Measurements from ENCODE around the gene EBP. TPM values are rescaled to one million over a fixed set of nuclear protein-coding genes. Genes with fewer than 3 reads are reported as not detected.
A peak's percentile ranks its signal among the peaks of the same experiment; 100 is the strongest.
"Not testable (repeated sequence)": the region's sequence is repeated elsewhere in the genome, so short reads cannot be mapped to it uniquely, and the experiment has no call there.

The EBP gene
- total RNA-seq, 1 donor from 2014 or later, result 53.4 TPM

DNA sequence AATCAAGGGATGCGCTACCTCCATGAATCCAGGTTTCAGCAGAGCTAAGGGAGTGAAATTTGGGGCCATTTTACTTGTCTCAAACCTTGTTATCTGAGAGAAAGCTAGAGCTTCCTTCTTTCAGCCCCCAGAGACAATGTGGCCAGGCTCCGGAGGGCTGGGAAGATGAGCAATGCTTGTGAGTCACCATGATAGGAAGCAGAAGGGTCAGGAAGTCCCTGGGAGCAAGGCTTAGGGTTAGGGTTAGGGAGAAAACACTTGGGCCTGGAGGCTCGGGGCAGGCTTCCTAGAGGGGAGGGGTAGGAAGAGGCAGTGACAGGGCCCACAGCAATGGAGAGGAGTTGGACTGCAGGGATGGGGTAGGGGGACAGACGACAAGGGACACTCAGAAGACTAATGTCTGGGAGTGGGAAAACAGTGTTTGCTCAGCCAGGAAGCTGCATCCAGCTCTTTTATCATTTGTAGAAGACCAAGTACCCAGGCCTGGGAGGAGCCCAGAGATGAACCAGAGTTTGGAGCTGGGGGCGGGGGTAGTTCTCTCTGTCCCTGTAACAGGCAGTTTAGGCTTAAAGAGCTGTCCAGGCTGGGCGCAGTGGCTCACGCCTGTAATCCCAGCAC lies 29.2 kb upstream of the EBP start:
- FAIRE-seq, result no peak
- no peak for DNase-seq (ENCODE audit: low spot score in 2 of 2)

DNA sequence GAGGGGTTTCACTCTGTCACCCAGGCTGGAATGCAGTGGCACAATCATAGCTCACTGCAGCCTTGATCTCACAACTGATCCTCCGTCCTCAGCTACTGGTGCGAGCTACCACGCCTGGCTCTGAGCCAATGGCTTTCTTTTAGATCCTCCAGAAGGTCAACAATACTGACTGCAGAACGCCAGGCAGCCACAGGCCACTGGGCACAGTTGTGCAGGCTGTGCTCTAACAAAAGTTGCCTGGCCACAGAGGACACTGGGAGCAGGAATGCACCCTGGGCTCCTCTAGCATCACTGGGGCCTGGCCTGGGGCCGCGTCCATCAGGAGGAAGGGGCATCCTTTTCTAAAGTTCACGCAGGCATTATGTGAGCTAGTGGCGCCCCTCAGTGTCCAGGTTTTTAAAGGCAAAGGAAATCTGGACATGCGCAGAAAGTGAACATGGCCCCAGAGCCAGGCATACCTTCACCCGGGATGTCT lies 27.7 kb upstream of the EBP start:
- DNase-seq (ENCODE audit: low spot score in 2 of 2) (no peak), FAIRE-seq (no peak)

DNA sequence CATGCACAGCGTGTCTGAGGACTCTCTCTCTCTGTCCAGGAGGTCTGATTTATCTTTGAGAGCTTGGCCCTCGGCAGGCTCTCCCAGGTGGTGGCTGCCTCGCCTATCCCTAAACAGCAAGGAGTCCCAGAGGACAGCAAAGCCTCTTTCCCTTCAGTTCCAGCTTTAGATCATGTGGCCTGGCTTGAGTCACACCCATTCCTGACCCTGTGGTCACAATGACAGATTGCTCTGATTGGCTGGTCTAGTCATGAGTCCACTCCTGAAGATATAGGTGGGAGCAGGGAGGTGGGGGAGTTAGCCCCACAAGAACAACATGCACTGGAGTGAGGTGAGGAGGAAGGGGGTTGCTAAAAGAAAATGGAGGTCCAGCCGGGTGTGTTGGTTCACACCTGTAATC lies 24.9 kb upstream of the EBP start:
- DNase-seq (ENCODE audit: low spot score in 2 of 2) (no peak), FAIRE-seq (no peak)

DNA sequence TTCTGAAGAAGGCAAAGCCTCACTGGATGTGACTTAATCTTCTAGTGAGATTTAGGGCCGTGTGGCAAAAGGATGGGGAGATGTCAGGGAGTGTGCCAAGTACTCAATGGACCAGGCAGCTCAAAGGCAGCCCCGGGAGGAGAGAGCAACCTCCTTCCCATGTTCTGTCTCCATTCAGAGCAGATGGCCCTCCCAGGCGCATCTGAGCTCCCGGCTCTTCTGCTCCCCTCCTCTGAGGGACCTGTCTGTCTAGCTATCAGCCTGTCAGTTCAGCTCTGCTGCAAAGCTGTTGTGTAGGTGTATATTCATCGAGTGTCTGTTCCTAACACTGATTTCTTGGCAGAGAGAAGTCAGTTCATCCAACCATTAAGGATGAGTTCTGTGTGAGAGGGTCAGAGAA lies 23.7 kb upstream of the EBP start:
- DNase-seq (ENCODE audit: low spot score in 2 of 2) (no peak), FAIRE-seq (no peak)

DNA sequence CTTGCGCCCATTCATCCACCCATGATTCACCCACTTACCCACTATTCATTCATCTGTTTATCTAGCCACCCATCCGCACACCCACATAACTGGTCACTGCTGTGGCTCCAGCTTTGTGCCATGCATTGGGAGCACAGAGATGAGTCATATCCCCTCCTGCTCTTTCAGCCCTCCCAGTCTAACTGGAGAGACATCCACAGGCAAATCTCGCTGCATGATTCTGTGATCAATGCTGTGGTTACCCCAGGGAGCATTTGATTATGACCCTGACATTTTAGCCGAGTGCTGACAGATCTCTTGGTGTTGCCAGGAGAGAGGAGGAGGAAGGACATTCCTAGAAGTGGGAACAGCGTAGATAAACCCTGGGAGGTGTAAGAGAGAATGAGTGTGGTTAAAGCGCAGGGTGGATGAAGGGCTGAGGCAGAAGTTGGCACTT lies 23.2 kb upstream of the EBP start:
- no peak for DNase-seq (ENCODE audit: low spot score in 2 of 2)
- no peak for FAIRE-seq

DNA sequence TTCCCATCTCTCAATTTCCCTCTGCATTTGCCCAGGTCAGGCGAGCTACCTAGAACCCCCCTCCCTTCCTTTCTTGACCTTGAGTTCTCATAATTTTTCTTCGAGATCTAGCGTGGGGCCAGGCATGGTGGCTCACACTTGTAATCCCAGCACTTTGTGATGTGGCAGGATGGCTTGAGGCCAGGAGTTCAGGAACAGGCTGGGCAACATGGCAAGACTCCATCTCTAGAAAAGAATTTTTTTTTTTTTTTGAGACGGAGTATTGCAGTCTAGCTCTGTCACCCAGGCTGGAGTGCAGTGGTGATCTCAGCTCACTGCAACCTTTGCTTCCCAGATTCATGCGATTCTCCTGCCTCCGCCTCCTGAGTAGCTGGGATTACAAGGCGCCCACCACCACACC lies 17.3 kb upstream of the EBP start:
- DNase-seq (ENCODE audit: low spot score in 2 of 2) (no peak), FAIRE-seq (no peak)

DNA sequence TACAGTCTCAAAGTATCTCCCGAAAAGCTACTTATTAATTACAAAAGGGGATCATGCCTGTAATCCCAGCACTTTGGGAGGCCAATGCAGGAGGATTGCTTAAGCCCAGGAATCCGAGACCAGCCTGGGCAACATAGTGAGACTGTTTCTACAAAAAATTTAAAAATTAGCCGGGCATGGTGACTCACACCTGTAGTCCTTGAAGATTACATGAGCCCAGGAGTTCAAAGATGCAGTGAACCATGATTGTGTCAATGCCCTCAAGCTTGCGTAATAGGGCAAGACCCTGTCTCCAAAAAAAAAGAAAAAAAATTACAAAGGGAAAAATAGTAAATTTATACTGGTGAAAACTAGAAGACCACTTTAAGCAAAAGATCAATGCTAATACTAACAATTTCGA lies 16.1 kb upstream of the EBP start:
- FAIRE-seq (no peak), DNase-seq (ENCODE audit: low spot score in 2 of 2) (no peak)

DNA sequence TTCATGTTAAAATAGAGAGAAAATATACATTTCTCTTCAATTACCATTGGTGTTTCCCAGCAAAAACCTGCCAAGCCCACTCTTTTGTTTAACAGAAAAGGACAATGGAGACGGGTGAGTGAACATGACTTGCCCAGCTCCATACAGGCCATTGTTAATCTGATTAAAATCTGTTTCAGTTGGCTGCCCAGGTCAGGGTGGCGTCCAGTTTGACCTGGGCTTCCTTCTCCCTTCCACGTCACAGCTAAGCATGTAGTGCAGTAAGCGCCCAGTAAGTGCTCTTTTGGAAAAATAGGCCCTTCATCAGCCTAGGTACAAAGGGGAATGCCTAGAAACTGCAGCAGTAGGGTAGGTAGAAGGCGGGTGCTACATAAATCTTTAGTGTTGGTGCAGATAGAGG lies 14.4 kb upstream of the EBP start:
- FAIRE-seq, result no peak

DNA sequence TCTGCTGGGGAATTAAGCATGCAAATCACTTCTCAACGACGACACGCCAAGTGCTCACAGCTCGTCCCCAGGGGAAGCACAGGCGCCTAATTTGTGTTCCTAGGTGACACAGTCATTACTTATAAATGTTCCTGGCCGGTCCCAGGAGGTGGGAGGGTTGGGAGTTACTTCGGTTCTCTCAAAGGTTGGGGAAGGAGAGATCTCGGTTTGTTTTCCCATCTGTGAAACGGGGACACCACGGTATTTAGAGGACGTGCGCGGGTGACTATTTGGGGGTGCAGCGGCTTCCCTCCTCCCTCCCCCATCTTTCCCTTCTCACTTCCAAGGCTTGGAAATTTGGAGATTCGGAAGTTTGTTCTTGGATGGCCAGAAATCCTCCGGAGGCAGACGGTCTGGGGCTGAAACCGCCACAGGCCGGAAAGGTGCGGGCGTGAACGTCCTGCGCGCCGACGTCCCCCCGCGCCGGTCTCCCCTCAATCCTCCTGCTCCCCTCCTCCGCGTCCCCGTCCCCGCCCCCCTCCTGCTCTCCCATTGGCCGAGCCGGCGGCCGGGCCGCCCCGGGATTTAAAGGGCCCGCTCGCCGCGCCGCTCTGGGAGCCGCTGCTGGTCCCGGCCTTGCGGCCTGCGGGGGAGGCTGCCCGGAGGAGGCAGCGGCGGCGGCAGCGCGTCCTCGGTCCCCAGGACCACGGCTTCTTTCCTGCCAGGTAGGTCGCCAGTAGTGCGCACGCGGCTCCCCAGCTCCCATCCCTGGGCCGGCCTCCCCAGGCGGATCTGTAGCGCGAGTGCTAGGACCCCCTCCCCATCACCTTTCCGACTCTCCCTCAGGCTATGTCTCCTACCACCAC lies 13.0 kb upstream of the EBP start, which contains the start of gene PORCN:
Gene PORCN, plus strand, starts transcription at position 593 of the 845 bp plus-strand sequence. CDS start 829 bp downstream, outside the sequence.
- FAIRE-seq (no peak), DNase-seq (ENCODE audit: low spot score in 2 of 2) (peak; percentile 85 to 88)

More for the DNA sequence above, 14.4 kb upstream of the EBP start:
- DNase-seq (ENCODE audit: low spot score in 2 of 2), result no peak

DNA sequence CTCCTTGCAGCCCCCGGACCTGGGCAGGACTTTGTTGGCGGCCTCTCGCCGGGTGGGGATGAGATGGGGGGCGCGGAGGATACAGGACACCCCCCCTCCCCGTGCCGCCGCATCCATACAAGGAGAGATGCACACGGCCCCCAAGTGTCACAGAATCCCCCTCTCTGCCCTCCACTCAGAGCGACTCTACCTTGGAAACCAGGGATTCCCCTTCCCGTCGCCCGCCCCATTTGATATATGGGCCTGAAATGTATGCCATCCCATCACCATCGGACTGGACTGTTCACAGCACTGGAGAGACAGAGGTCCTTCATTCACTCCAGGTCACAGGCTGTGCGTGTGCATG lies 12.4 kb upstream of the EBP start:
- no peak for FAIRE-seq
- no peak for DNase-seq (ENCODE audit: low spot score in 2 of 2)

DNA sequence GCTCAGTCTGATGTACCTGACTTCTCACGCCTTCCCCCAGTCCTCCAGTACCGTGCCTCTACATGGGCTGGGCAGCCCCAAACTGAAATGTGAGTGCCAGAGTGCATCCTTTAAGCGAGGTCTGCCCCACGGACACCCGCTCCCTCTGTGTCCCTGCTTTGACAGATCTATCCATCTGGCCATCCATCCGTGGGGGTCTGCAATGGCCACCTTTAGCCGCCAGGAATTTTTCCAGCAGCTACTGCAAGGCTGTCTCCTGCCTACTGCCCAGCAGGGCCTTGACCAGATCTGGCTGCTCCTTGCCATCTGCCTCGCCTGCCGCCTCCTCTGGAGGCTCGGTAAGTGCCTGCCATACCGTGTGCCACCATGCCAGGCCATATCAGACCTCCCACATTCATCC lies 12.0 kb upstream of the EBP start:
- no peak for DNase-seq (ENCODE audit: low spot score in 2 of 2)
- FAIRE-seq, result no peak

DNA sequence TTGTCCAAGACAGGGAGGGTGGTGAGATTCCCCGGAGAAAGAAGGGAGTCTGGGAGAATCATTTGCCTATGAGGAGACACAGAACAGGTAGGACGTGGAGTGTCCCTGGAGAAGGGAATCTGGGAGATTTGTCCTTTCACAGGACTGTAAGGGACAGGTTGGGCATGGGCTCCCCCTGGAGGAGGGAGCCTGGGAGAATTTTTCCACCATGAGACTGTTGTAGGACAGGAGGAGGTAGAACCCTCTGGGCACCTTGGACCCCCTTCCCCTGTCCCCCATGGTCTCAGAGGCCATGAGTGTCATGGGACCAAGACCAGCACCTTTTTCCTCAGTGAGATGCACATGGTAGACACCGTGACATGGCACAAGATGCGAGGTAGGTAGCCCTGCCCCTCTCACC lies 10.0 kb upstream of the EBP start:
- FAIRE-seq, result no peak
- DNase-seq (ENCODE audit: low spot score in 2 of 2), result no peak

DNA sequence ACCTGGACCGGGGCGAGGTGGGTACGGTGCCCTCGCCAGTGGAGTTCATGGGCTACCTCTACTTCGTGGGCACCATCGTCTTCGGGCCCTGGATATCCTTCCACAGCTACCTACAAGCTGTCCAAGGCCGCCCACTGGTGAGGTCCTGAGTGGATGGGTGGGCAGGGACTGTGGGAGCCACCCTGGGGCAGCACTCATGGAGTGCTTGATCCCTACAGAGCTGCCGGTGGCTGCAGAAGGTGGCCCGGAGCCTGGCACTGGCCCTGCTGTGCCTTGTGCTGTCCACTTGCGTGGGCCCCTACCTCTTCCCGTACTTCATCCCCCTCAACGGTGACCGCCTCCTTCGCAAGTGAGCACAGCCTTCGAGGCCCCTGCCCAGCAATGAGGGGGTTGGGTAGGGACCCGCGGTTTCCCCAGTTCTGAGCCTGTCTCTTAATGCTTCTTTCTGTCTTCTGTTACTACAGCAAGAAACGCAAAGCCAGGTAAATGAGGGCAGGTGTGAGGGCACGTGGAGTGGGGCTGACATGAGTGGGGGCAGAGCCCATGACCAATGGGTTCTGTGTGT lies 9.2 kb upstream of the EBP start:
- DNase-seq (ENCODE audit: low spot score in 2 of 2), result no peak
- FAIRE-seq, result no peak

DNA sequence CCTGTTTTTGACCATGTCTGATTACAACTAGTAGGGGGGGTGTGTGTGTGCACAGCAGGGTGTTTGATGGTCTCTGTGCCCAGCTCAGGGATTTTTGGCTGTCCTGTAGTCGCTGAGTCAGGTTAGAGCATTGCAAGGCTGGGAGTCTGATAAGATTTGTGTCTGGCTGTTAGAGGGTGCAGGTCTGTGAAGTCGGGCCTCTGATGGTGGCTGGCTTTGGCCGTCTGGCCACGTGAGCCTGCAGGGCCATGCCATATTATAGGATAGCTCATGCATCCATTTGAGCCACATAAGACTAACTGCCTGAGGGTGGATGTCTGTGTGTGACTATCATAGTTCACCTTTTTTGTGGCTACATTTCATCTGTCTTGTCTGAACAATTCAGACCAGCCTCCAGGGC lies 7.9 kb upstream of the EBP start:
- no peak for FAIRE-seq

DNA sequence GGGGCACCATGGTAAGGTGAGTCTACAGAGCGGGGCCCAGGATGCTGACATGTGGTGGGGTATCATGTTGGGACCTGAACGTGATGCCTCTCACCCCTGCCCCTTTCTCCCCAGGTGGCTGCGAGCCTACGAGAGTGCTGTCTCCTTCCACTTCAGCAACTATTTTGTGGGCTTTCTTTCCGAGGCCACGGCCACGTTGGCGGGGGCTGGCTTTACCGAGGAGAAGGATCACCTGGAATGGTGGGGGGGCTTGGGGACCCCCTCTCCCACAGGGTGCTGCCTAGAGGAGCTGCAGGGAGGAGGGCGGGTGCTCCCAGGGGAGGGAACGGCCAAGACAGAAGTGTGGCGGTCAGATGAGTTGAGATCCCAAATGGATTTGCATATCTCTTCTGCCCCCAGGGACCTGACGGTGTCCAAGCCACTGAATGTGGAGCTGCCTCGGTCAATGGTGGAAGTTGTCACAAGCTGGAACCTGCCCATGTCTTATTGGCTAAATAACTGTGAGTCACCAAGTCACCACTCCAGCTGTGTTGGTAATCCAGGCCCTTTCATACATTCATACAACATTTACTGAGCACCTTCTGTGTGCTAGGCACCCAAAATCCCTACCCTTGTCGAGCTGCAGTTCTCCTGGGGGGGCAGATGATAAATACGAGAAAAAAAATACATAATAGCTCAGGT lies 7.3 kb upstream of the EBP start:
- DNase-seq (ENCODE audit: low spot score in 2 of 2), result no peak
- no peak for FAIRE-seq

More for the DNA sequence above, 7.9 kb upstream of the EBP start:
- DNase-seq (ENCODE audit: low spot score in 2 of 2), result no peak

DNA sequence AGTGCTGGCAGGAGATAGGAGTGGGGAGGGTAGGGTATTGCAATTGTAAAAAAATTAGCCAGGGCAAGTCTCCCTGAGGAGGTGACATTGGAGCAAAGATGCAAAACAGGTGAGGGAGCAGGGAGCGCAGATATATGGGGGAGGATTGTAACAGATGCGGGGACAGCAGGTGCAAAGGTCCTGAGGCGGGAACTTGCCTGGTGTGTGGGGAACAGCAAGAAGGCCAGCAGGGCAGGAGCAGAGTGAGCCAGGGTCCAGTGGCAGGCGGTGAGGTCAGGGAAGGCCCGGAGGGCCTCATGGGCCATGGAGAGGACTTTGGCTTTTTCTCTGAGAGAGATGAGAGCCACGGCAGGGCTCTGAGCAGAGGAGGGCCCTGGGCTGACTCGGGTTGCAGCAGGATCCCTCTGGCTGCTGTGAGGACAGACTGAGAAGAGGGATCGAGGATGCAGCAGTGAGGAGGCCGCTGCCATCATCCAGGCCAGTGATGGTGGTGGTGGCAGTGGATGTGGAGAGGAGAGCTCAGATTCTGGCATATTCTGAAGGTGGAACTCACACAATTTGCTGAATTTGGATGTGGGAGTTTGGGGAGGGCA lies 6.6 kb upstream of the EBP start:
- no peak for DNase-seq (ENCODE audit: low spot score in 2 of 2)
- no peak for FAIRE-seq

DNA sequence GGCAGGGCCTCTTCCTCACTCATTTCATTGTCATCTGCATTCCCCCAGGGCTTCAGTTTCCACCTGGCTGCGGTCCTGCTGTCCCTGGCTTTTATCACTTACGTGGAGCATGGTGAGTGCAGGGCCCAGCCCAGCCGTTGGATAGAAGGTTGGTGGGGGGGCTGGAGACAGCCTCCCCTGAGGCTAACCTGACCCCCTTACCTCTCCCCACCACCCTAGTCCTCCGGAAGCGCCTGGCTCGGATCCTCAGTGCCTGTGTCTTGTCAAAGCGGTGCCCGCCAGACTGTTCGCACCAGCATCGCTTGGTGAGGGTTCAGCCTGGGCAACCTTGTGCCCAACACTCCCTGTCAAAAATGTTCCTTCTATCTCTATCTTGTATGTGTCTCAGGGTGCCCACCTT lies 5.8 kb upstream of the EBP start:
- no peak for FAIRE-seq
- no peak for DNase-seq (ENCODE audit: low spot score in 2 of 2)

DNA sequence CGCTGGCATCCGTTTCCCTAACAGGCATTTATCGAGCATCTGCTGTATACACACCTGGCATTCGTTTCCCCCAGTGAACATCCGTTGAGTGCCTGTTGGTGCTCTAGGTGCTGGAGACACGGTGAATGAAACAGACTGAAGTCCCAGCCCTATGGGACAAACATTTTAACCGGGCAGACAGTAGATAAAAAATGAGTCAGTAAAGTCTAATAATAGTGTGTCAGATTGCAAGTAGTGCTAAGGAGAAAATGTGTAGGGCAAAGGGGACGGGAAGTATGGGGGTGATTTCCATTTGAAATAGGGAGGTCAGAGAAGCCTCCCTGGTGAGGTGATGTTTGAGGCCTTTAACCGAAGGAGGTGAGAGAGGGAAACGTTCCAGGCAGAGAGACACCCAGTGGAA lies 5.3 kb upstream of the EBP start:
- FAIRE-seq (no peak), DNase-seq (ENCODE audit: low spot score in 2 of 2) (no peak)

DNA sequence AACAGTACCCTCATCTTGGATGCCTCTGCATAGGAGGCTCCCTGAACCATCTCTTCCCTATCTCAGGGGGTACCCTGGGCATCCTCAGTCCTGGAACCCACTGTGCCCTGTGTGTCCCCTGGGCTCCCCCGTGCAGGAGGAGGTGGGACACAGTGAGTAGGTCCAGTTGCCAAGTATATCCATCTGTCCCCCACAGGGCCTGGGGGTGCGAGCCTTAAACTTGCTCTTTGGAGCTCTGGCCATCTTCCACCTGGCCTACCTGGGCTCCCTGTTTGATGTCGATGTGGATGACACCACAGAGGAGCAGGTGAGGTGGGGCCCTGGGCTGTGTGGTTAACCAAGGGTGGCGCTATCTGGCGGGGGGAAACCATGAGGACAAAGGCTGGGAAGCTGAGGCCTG lies 4.6 kb upstream of the EBP start:
- DNase-seq (ENCODE audit: low spot score in 2 of 2), result no peak
- no peak for FAIRE-seq

DNA sequence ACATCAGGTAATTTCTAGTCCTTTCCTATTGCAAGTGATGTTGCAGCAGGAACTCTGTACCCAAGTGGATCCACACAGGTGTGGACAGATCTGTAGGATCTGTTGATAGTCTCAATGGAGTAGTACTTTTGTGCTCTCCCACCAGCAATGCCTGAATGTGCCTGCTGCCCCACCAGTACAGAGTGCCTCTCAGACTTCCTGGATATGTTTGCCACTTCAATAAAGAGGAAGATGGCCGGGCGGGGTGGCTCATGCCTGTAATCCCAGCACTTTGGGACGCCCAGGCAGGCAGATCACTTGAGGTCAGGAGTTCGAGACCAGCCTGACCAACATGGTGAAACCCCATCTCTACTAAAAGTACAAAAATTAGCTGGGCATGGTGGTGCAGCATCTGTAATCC lies 2.1 kb upstream of the EBP start:
- not testable (repeated sequence) for FAIRE-seq; DNase-seq (ENCODE audit: low spot score in 2 of 2)

DNA sequence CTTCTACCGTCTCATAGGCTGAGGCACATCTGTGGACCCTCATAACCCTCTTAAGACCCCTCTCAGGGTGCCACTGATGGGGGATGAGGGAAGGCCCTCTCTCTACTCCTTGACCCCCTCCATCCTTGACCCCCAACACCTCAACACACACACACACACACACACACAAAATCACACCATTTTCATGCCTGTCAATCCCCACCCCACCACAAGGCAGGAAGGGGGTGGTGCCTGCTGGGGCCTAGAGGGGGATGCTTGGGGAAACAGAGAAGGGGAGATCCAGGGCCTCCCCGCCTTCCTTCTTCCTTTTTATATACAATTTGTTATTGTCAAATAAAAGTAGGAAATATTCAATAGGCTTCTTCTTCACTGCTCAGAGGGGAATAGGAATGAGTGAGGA lies 1.2 kb upstream of the EBP start:
- no peak for FAIRE-seq
- no peak for DNase-seq (ENCODE audit: low spot score in 2 of 2)

All from frontal cortex (tissue), 4 donors.